HCT116 (cell line): ENCODE results near the gene SLC25A47. TPM values are rescaled to one million over a fixed set of nuclear protein-coding genes. Genes with fewer than 3 reads are reported as not detected.

Source experiments
- ATAC-seq: fragments of 200-7000 bp; cut with Tn5 transposase; 2 replicates; pipeline ENCODE4 v1.9.1; 2020; ENCODE audit warnings: mild to moderate bottlenecking, moderate library complexity
- BruUV-seq: library from RNA; stranded (reverse); fragments of 400-500 nt; replicated peaks from 2 replicates; lab custom pipeline; 2021; lab: Mats Ljungman, UMichigan
- CTCF ChIA-PET: fragments of 300-600 bp; sonication (Branson Sonifier 250); formaldehyde crosslinking; loops from one replicate; lab custom pipeline; 2021; ENCODE audit warnings: antibody characterized with exemption; lab: Charles Lee
- POLR2A ChIA-PET: fragments of 300-600, 350-600 bp; sonication (Branson Sonifier 250); formaldehyde crosslinking; loops from one replicate; lab custom pipeline; 2021; ENCODE audit warnings: antibody characterized with exemption; lab: Charles Lee
- RAD21 ChIA-PET, 2 experiments: fragments of 300-600 bp; sonication (Branson Sonifier 250); formaldehyde crosslinking; loops; one replicate each; lab custom pipeline; 2023; ENCODE audit warnings: low total read pairs in 2 of 2; ENCODE audit not compliant: uncharacterized antibody in 2 of 2, unreplicated experiment in 2 of 2, low non-redundant PET in 1 of 2; lab: Charles Lee
- DNase-seq: peaks from one replicate; pipeline ENCODE4 v3.0.0-alpha.2; 2010; ENCODE audit warnings: low read depth, low spot score
- H2AFZ ChIP-seq: fragments of 200-600 bp; shearing (Covaris generic), sonication (generic); 2 replicates; pipeline ENCODE4 v1.6.1; 2017; ENCODE audit warnings: low read depth, mixed run types, mixed read lengths, antibody characterized with exemption, low read length; ENCODE audit not compliant: poor library complexity, severe bottlenecking
- H3K27ac ChIP-seq: 2 replicates; pipeline ENCODE4 v1.5.1; 2012; ENCODE audit warnings: low read depth, low read length
- H3K27me3 ChIP-seq: fragments of 200-600 bp; sonication (generic); 2 replicates; pipeline ENCODE4 v1.6.1; 2016; ENCODE audit warnings: mixed run types, low read length, mixed read lengths; ENCODE audit not compliant: insufficient read depth
- H3K36me3 ChIP-seq, 2 experiments: fragments of 200-500 bp in 1 of 2; fragments of 200-600 bp in 1 of 2; sonication (Bioruptor generic) in 1 of 2; sonication (generic) in 1 of 2; 2 replicates each; pipeline versions ENCODE4 v1.5.1 to v1.6.1; 2014 to 2016; ENCODE audit warnings: low read length in 2 of 2, inconsistent platforms in 1 of 2, mixed read lengths in 1 of 2, mixed run types in 1 of 2; ENCODE audit not compliant: insufficient read depth in 2 of 2, control insufficient read depth in 1 of 2
- H3K4me1 ChIP-seq, 2 experiments: fragments of 200-600 bp in 1 of 2; sonication (generic) in 1 of 2; 2 replicates each; pipeline versions ENCODE4 v1.5.1 to v1.6.1; 2012 to 2017; ENCODE audit warnings: low read length in 2 of 2, inconsistent platforms in 1 of 2, mild to moderate bottlenecking in 1 of 2, mixed read lengths in 1 of 2, mixed run types in 1 of 2, moderate library complexity in 1 of 2; ENCODE audit not compliant: insufficient read depth in 2 of 2, control insufficient read depth in 1 of 2
- H3K4me2 ChIP-seq: fragments of 200-600 bp; sonication (generic); 2 replicates; pipeline ENCODE4 v1.6.1; 2017; ENCODE audit warnings: mixed run types, low read length, mixed read lengths
- H3K4me3 ChIP-seq, 2 experiments: fragments of 200-600 bp in 1 of 2; sonication (generic) in 1 of 2; replicated peaks in 1 of 2; 2 replicates each; pipeline ENCODE4 v1.5.1; 2011 to 2016; ENCODE audit warnings: low read length in 2 of 2, control low read depth in 1 of 2, low read depth in 1 of 2, mild to moderate bottlenecking in 1 of 2, mixed read lengths in 1 of 2, mixed run types in 1 of 2
- H3K79me2 ChIP-seq: fragments of 200-600 bp; sonication (generic); 2 replicates; pipeline ENCODE4 v1.6.1; 2017; ENCODE audit warnings: mild to moderate bottlenecking, mixed run types, low read length, moderate library complexity, mixed read lengths; ENCODE audit not compliant: insufficient read depth
- H3K9ac ChIP-seq: fragments of 200-600 bp; sonication (generic); 2 replicates; pipeline ENCODE4 v1.6.1; 2016; ENCODE audit warnings: low read length, mixed read lengths
- H3K9me2 ChIP-seq: fragments of 200-600 bp; sonication (generic), shearing (Covaris generic); 2 replicates; pipeline ENCODE4 v1.6.1; 2017; ENCODE audit warnings: mixed run types, mild to moderate bottlenecking, moderate library complexity; ENCODE audit not compliant: insufficient read depth
- H3K9me3 ChIP-seq, 2 experiments: fragments of 200-500 bp in 1 of 2; fragments of 200-600 bp in 1 of 2; sonication (Bioruptor generic) in 1 of 2; sonication (generic) in 1 of 2; 2 replicates each; pipeline ENCODE4 v1.6.1; 2014 to 2017; ENCODE audit warnings: low read length in 2 of 2, mixed read lengths in 2 of 2, inconsistent platforms in 1 of 2, low read depth in 1 of 2, mild to moderate bottlenecking in 1 of 2, mixed run types in 1 of 2, moderate library complexity in 1 of 2; ENCODE audit not compliant: control insufficient read depth in 1 of 2, insufficient read depth in 1 of 2
- H4K20me1 ChIP-seq: fragments of 200-600 bp; sonication (generic), shearing (Covaris generic); 2 replicates; pipeline ENCODE4 v1.6.1; 2017; ENCODE audit warnings: mixed run types, mild to moderate bottlenecking, moderate library complexity; ENCODE audit not compliant: insufficient read depth
- CTCF ChIP-seq, 3 experiments: fragments of 200-600 bp in 1 of 3; sonication (generic) in 1 of 3; IDR thresholded peaks in 2 of 3; conservative IDR thresholded peaks in 1 of 3; 2 replicates each; pipeline ENCODE4 v1.5.1; 2012 to 2017; ENCODE audit warnings: low read depth in 2 of 3, low read length in 2 of 3, antibody characterized with exemption in 1 of 3, borderline replicate concordance in 1 of 3, control low read depth in 1 of 3, mild to moderate bottlenecking in 1 of 3, mixed read lengths in 1 of 3, mixed run types in 1 of 3, moderate library complexity in 1 of 3; ENCODE audit not compliant: insufficient read depth in 1 of 3
- EZH2 ChIP-seq: fragments of 200-600 bp; sonication (generic); IDR thresholded peaks from 2 replicates; pipeline ENCODE4 v1.6.1; 2017; ENCODE audit warnings: antibody characterized with exemption, mixed run types
- EZH2phosphoT487 ChIP-seq: fragments of 200-600 bp; IDR thresholded peaks from 2 replicates; pipeline ENCODE4 v1.6.1; 2018; ENCODE audit warnings: antibody characterized with exemption, borderline replicate concordance
- FOSL1 ChIP-seq: IDR thresholded peaks from 2 replicates; pipeline ENCODE4 v1.6.1; 2012; ENCODE audit warnings: low read depth
- JUND ChIP-seq: IDR thresholded peaks from 2 replicates; pipeline ENCODE4 v1.6.1; 2012
- MAX ChIP-seq: IDR thresholded peaks from 2 replicates; pipeline ENCODE4 v1.6.1; 2012
- POLR2A ChIP-seq: IDR thresholded peaks from 2 replicates; pipeline ENCODE4 v1.7.0; 2011; ENCODE audit warnings: borderline replicate concordance; ENCODE audit not compliant: insufficient read depth, insufficient read length; ENCODE audit errors: extremely low read depth
- POLR2AphosphoS5 ChIP-seq: IDR thresholded peaks from 2 replicates; pipeline ENCODE4 v1.6.1; 2011; ENCODE audit warnings: mild to moderate bottlenecking, low read depth, low read length, moderate library complexity
- REST ChIP-seq: IDR thresholded peaks from 2 replicates; pipeline ENCODE4 v1.6.1; 2012; ENCODE audit warnings: low read depth
- SIN3A ChIP-seq: IDR thresholded peaks from 2 replicates; pipeline ENCODE4 v1.6.1; 2012; ENCODE audit warnings: low read depth
- SP1 ChIP-seq: IDR thresholded peaks from 2 replicates; pipeline ENCODE4 v1.6.1; 2012; ENCODE audit warnings: low read depth
- SRF ChIP-seq: IDR thresholded peaks from 2 replicates; pipeline ENCODE4 v1.6.1; 2012; ENCODE audit warnings: low read depth
- TCF7L2 ChIP-seq: IDR thresholded peaks from 2 replicates; pipeline ENCODE4 v1.7.0; 2011; ENCODE audit warnings: borderline replicate concordance, inconsistent platforms; ENCODE audit not compliant: insufficient read depth, insufficient read length; ENCODE audit errors: extremely low read depth
- intact Hi-C: fragments of 100-400 bp; cut with micrococcal nuclease; formaldehyde crosslinking; loops from 2 replicates; pipeline ENCODE4 v1.10.0; 2022
- total RNA-seq: library from RNA; stranded (reverse); gene quantifications from one replicate; pipeline ENCODE4 v1.2.1, GENCODE V29; 2021; ENCODE audit not compliant: unreplicated experiment

SLC25A47 gene
- total RNA-seq, 1 experiment from 2014 or later = 0.17 TPM

- TF ChIP-seq TCF7L2 = no peak
- TF ChIP-seq POLR2AphosphoS5 = no peak
These were observed 10.2 kb upstream of the SLC25A47 start (continued) for GRCh38 chr14:100312877-100313400.

- H4K20me1 ChIP-seq = no peaks in the 10 kb centered on the region
- DNase-seq (no peak), ATAC-seq (no peak)
- peaks cover 3 to 13% of the 10 kb centered on the region in 2 experiments; a peak in 3 of 4 replicates for H3K4me1 ChIP-seq
- H3K4me2 ChIP-seq = no peak overlapping the region
- H3K79me2 ChIP-seq = no peaks in the 10 kb centered on the region
- no peak overlapping the region for H3K4me3 ChIP-seq
- H3K9me2 ChIP-seq = no peaks in the 10 kb centered on the region
- TF ChIP-seq JUND = no peak
- TF ChIP-seq CTCF (IDR thresholded peaks at IDR 0.05 in 2 of 3, conservative IDR thresholded peaks at IDR 0.05 in 1 of 3; ENCODE audit: borderline replicate concordance in 1 of 3, insufficient read depth in 1 of 3, low read depth in 2 of 3, low read length in 2 of 3) = no peak
- TF ChIP-seq EZH2phosphoT487 = no peak
- TF ChIP-seq FOSL1 = no peak
- no peak for TF ChIP-seq EZH2
- no peak for TF ChIP-seq POLR2A
- TF ChIP-seq MAX = no peak
- no peak for TF ChIP-seq SP1
- TF ChIP-seq TCF7L2 = no peak
- TF ChIP-seq SIN3A = no peak
- no peak for TF ChIP-seq SRF
- no peak for TF ChIP-seq REST
- TF ChIP-seq, all 23 proteins: peak for 0
- intact Hi-C loops = no loop called here
- ChIA-PET POLR2A (no interaction called here), CTCF (interaction anchor here (0.7 kb wide), 1 partner anchor 11 kb away, joined by 3 read pairs; no protein-coding TSS in a partner anchor), RAD21 (no interaction called here)
- H3K9me3 ChIP-seq = no peaks in the 10 kb centered on the region
- no peak overlapping the region for H2AFZ ChIP-seq
- BruUV-seq = no TSS peak
- H3K36me3 ChIP-seq = no peaks in the 10 kb centered on the region
- H3K27me3 ChIP-seq = no peaks in the 10 kb centered on the region
- H3K27ac ChIP-seq = no peak overlapping the region
- H3K9ac ChIP-seq = no peak overlapping the region
These were observed 9.5 kb upstream of the SLC25A47 start for GRCh38 chr14:100313464-100314230.
